PC-3 (cell line): ENCODE results near the gene STK39. TPM values are rescaled to one million over a fixed set of nuclear protein-coding genes. Genes with fewer than 3 reads are reported as not detected.

Source experiments
- ATAC-seq: fragments of 200-7000 bp; cut with Tn5 transposase; 2 replicates; pipeline ENCODE4 v1.9.1; 2020; ENCODE audit warnings: mild to moderate bottlenecking, moderate library complexity
- BruUV-seq: library from RNA; stranded (reverse); fragments of 400-500 nt; replicated peaks from 2 replicates; lab custom pipeline; 2021; lab: Mats Ljungman, UMichigan
- CTCF ChIA-PET: fragments of 300-600 bp; sonication (Branson Sonifier 250); formaldehyde crosslinking; loops from one replicate; lab custom pipeline; 2022; ENCODE audit warnings: antibody characterized with exemption; lab: Charles Lee
- POLR2A ChIA-PET: fragments of 300-600 bp; sonication (Branson Sonifier 250); formaldehyde crosslinking; loops from one replicate; lab custom pipeline; 2022; ENCODE audit warnings: antibody characterized with exemption; ENCODE audit not compliant: unreplicated experiment; lab: Charles Lee
- DNase-seq: peaks from one replicate; pipeline ENCODE4 v3.0.0-alpha.2; 2015
- H2AFZ ChIP-seq: fragments of 300-600 bp; sonication (generic); 2 replicates; pipeline ENCODE4 v1.6.0; 2016; ENCODE audit warnings: antibody characterized with exemption, low read length
- H3F3A ChIP-seq: fragments of 300-600 bp; sonication (generic); one replicate; pipeline ENCODE4 v1.6.0; 2017; ENCODE audit warnings: antibody characterized with exemption, low read length, control low read depth, mild to moderate bottlenecking; ENCODE audit not compliant: unreplicated experiment
- H3K27ac ChIP-seq: fragments of 300-600 bp; sonication (generic); 2 replicates; pipeline ENCODE4 v1.5.1; 2016; ENCODE audit warnings: mild to moderate bottlenecking, low read length
- H3K27me3 ChIP-seq: fragments of 300-600 bp; sonication (generic); 2 replicates; pipeline ENCODE4 v1.6.1; 2016; ENCODE audit warnings: low read length, mixed read lengths
- H3K36me3 ChIP-seq: fragments of 300-600 bp; sonication (generic); 2 replicates; pipeline ENCODE4 v1.6.1; 2016; ENCODE audit warnings: low read depth, mixed run types, low read length, mixed read lengths
- H3K4me1 ChIP-seq: fragments of 300-600 bp; sonication (generic); 2 replicates; pipeline ENCODE4 v1.5.1; 2016; ENCODE audit warnings: low read length; ENCODE audit not compliant: insufficient read depth
- H3K4me2 ChIP-seq: fragments of 300-600 bp; sonication (generic); 2 replicates; pipeline ENCODE4 v1.6.0; 2016; ENCODE audit warnings: low read length
- H3K4me3 ChIP-seq: fragments of 300-600 bp; sonication (generic); 2 replicates; pipeline ENCODE4 v1.5.1; 2016; ENCODE audit warnings: mild to moderate bottlenecking, low read length, mixed read lengths
- H3K79me2 ChIP-seq: fragments of 300-600 bp; sonication (generic); 2 replicates; pipeline ENCODE4 v1.6.1; 2017; ENCODE audit warnings: low read length, mixed read lengths
- H3K9ac ChIP-seq: fragments of 300-600 bp; sonication (generic); 2 replicates; pipeline ENCODE4 v1.6.0; 2016; ENCODE audit warnings: mild to moderate bottlenecking, low read length
- H3K9me2 ChIP-seq: fragments of 300-600 bp; sonication (generic); replicated peaks from 2 replicates; pipeline ENCODE4 v1.6.1; 2016; ENCODE audit warnings: mixed run types, low read length, mixed read lengths
- H3K9me3 ChIP-seq: fragments of 300-600 bp; sonication (generic); 2 replicates; pipeline ENCODE4 v1.6.1; 2016; ENCODE audit warnings: low read length, mixed read lengths
- H4K20me1 ChIP-seq: fragments of 300-600 bp; sonication (generic); 2 replicates; pipeline ENCODE4 v1.6.1; 2016; ENCODE audit warnings: low read length, mixed read lengths
- CTCF ChIP-seq: fragments of 300-600 bp; sonication (generic); conservative IDR thresholded peaks from 2 replicates; pipeline ENCODE4 v1.5.1; 2017; ENCODE audit warnings: antibody characterized with exemption, low read depth, mild to moderate bottlenecking, low read length
- EZH2 ChIP-seq: fragments of 300-600 bp; sonication (generic); IDR thresholded peaks from one replicate; pipeline ENCODE4 v1.6.1; 2017; ENCODE audit warnings: antibody characterized with exemption, mild to moderate bottlenecking, low read length; ENCODE audit not compliant: unreplicated experiment
- EZH2phosphoT487 ChIP-seq: fragments of 300-600 bp; sonication (generic); IDR thresholded peaks from 2 replicates; pipeline ENCODE4 v1.6.1; 2018; ENCODE audit warnings: mild to moderate bottlenecking, antibody characterized with exemption, low read length, borderline replicate concordance
- intact Hi-C: fragments of 100-400 bp; cut with micrococcal nuclease; formaldehyde crosslinking; loops from 2 replicates; pipeline ENCODE4 v1.9.0; 2023
- total RNA-seq: library from RNA; depleted of rRNA; stranded (reverse); fragments of >200 nt; gene quantifications from 2 replicates; pipeline ENCODE4 v1.2.3, GENCODE V29; 2014

STK39 gene
- total RNA-seq, 1 experiment from 2014 or later: 17.9 TPM

GRCh38 chr2:168059758-168060157 lies 187.6 kb downstream of the STK39 start:
- no peak overlapping the region for H3K27ac ChIP-seq
- H3F3A ChIP-seq: no peaks in the 10 kb centered on the region
- H3K9ac ChIP-seq: no peak overlapping the region
- no peaks in the 10 kb centered on the region for H3K79me2 ChIP-seq
- H2AFZ ChIP-seq: no peak overlapping the region
- ChIA-PET POLR2A (no interaction called here), CTCF (no interaction called here)
- H3K27me3 ChIP-seq: no peaks in the 10 kb centered on the region
- no peak for DNase-seq
- no peak overlapping the region for H3K4me3 ChIP-seq
- intact Hi-C loops: no loop called here
- H3K36me3 ChIP-seq: peaks cover 11% of the 10 kb centered on the region
- H3K9me2 ChIP-seq: no peaks in the 10 kb centered on the region
- TF ChIP-seq CTCF (no peak), EZH2phosphoT487 (no peak), EZH2 (no peak)
- no peaks in the 10 kb centered on the region for H4K20me1 ChIP-seq
- no TSS peak for BruUV-seq
- H3K9me3 ChIP-seq: no peaks in the 10 kb centered on the region
- H3K4me1 ChIP-seq: no peaks in the 10 kb centered on the region
- no peak overlapping the region for H3K4me2 ChIP-seq
- ATAC-seq: no peak

- POLR2A ChIA-PET: no interaction called here
- H3K9me3 ChIP-seq: no peaks in the 10 kb centered on the region
- intact Hi-C loops: no loop called here
- H3K4me2 ChIP-seq: no peak overlapping the region
- no peak for DNase-seq
- no peak overlapping the region for H3K9ac ChIP-seq
- no peak overlapping the region for H3K27ac ChIP-seq
- no peak for ATAC-seq
- no peaks in the 10 kb centered on the region for H3F3A ChIP-seq
- H4K20me1 ChIP-seq: no peaks in the 10 kb centered on the region
- H3K36me3 ChIP-seq: peaks cover 11% of the 10 kb centered on the region
- H3K79me2 ChIP-seq: no peaks in the 10 kb centered on the region
- CTCF ChIA-PET: no interaction called here
- H3K4me3 ChIP-seq: no peak overlapping the region
- no peaks in the 10 kb centered on the region for H3K9me2 ChIP-seq
- TF ChIP-seq EZH2phosphoT487 (no peak), EZH2 (no peak), CTCF (no peak)
- no peak overlapping the region for H2AFZ ChIP-seq
- no peaks in the 10 kb centered on the region for H3K27me3 ChIP-seq
- no peaks in the 10 kb centered on the region for H3K4me1 ChIP-seq
- BruUV-seq: no TSS peak
Measured at GRCh38 chr2:168058675-168059074, 188.7 kb downstream of the STK39 start.

DNA sequence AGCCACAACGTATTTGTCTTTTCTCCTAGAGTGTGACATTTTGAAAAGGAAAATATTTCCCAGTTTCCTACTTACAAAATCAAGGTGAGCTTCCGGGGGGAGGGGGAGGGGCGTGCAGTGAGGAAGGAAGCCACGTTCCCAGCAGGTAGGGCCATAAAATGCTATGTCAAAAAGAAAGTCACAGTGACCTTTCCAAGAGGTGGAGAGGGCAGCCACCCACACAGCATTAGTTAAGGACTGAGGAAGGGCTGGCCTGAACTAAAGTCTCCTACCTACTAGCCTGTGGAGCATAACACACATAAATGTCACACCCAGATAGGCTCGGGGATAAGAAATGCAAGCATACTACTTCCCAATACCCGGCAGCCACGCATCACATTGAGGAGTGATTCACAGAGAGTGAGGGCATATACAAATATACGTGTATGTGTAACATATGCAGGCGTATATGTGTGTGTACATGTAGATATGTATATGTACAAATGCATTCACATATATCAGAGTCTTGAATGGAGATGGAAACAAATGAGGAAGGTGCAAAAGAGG lies 191.1 kb downstream of the STK39 start:
- no peak overlapping the region for H3K4me2 ChIP-seq
- ATAC-seq (no peak), DNase-seq (no peak)
- no peak for TF ChIP-seq EZH2
- no peak for TF ChIP-seq CTCF
- TF ChIP-seq EZH2phosphoT487: no peak
- no TSS peak for BruUV-seq
- H3K9me2 ChIP-seq: no peaks in the 10 kb centered on the region
- H3K9me3 ChIP-seq: no peaks in the 10 kb centered on the region
- H3K4me1 ChIP-seq: no peaks in the 10 kb centered on the region
- H3K27ac ChIP-seq: no peak overlapping the region
- no peak overlapping the region for H2AFZ ChIP-seq
- intact Hi-C loops: no loop called here
- no peaks in the 10 kb centered on the region for H3K27me3 ChIP-seq
- H3K9ac ChIP-seq: no peak overlapping the region
- H3K4me3 ChIP-seq: no peak overlapping the region
- ChIA-PET POLR2A (no interaction called here), CTCF (no interaction called here)
- no peaks in the 10 kb centered on the region for H3F3A ChIP-seq
- H3K36me3 ChIP-seq: peaks cover 6% of the 10 kb centered on the region; the same call in 1 of the 2 replicates
- no peaks in the 10 kb centered on the region for H3K79me2 ChIP-seq
- no peaks in the 10 kb centered on the region for H4K20me1 ChIP-seq
